ENCODE measurements around the gene HOXD4.

DNA sequence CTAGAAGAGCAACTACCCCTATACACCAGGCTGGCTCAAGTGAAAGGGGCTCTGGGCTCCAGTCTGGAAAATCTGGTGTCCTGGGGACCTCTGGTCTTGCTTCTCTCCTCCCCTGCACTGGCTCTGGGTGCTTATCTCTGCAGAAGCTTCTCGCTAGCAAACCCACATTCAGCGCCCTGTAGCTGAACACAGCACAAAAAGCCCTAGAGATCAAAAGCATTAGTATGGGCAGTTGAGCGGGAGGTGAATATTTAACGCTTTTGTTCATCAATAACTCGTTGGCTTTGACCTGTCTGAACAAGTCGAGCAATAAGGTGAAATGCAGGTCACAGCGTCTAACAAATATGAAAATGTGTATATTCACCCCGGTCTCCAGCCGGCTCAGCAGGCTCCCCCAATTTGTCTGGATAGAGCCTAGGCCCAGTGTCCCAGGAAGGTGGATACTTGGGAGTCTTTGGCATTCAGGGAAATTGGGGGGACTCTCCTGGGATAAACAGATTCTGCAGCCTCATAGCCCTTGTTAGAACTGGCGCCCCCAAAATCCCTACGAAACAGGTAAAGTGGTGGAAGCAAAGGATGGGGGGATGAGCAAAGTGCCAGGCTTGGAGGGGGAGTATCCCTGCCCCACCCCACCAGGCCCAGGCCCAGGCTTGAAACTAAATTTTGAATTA lies 2.5 kb upstream of the HOXD4 start:
- TF ChIP-seq ZNF37A (tag by site-specific recombination; IDR thresholded peaks at IDR 0.05): no peak
- TF ChIP-seq ZNF600 (tag by site-specific recombination; IDR thresholded peaks at IDR 0.05): no peak
- TF ChIP-seq, protein P1, sequence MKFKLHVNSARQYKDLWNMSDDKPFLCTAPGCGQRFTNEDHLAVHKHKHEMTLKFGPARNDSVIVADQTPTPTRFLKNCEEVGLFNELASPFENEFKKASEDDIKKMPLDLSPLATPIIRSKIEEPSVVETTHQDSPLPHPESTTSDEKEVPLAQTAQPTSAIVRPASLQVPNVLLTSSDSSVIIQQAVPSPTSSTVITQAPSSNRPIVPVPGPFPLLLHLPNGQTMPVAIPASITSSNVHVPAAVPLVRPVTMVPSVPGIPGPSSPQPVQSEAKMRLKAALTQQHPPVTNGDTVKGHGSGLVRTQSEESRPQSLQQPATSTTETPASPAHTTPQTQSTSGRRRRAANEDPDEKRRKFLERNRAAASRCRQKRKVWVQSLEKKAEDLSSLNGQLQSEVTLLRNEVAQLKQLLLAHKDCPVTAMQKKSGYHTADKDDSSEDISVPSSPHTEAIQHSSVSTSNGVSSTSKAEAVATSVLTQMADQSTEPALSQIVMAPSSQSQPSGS (tag by site-specific recombination; IDR thresholded peaks at IDR 0.05; ENCODE audit: low read depth): no peak
- TF ChIP-seq, protein P2, sequence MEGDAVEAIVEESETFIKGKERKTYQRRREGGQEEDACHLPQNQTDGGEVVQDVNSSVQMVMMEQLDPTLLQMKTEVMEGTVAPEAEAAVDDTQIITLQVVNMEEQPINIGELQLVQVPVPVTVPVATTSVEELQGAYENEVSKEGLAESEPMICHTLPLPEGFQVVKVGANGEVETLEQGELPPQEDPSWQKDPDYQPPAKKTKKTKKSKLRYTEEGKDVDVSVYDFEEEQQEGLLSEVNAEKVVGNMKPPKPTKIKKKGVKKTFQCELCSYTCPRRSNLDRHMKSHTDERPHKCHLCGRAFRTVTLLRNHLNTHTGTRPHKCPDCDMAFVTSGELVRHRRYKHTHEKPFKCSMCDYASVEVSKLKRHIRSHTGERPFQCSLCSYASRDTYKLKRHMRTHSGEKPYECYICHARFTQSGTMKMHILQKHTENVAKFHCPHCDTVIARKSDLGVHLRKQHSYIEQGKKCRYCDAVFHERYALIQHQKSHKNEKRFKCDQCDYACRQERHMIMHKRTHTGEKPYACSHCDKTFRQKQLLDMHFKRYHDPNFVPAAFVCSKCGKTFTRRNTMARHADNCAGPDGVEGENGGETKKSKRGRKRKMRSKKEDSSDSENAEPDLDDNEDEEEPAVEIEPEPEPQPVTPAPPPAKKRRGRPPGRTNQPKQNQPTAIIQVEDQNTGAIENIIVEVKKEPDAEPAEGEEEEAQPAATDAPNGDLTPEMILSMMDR (tag by site-specific recombination; IDR thresholded peaks at IDR 0.05): no peak
- no peak for TF ChIP-seq ZNF114 (tag by site-specific recombination; IDR thresholded peaks at IDR 0.05)
